Renal pelvis (tissue), 4 donors: ENCODE results near the gene PALLD. TPM values are rescaled to one million over a fixed set of nuclear protein-coding genes. Genes with fewer than 3 reads are reported as not detected.
"Not testable (repeated sequence)": the region's sequence is repeated elsewhere in the genome, so short reads cannot be mapped to it uniquely, and the experiment has no call there.

Experiments used
- DNase-seq: peaks from one replicate; pipeline ENCODE4 v3.0.0-alpha.2; 2013
- polyA plus RNA-seq, 3 donors: library from polyadenylated mRNA; unstranded; fragments of 120-200 nt; gene quantifications; one replicate each; pipeline ENCODE4 v1.2.1, GENCODE V29; 2013; ENCODE audit not compliant: insufficient read length in 3 of 3

The PALLD gene
- polyA plus RNA-seq, 3 donors: 173 to 183 (median 177) TPM

- DNase-seq: no peak
Measured at GRCh38 chr4:168725930-168726329, 229.1 kb downstream of the PALLD start.

DNA sequence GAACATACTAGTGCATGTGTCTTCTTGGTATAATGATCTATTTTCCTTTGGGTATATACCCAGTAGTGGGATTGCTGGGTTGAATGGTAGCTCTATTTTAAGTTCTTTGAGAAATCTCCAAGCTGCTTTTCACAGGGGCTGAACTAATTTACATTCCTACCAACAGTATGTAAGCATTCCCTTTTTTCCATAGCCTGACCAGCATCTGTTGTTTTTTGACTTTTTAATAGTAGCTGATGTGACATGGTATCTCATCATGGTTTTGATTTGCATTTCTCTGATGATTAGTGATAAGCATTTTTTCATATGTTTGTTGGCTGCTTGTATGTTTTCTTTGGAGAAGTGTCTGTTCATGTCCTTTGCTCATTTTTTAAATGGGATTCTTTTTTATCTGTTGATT is 230.3 kb downstream of the PALLD start:
- not testable (repeated sequence) for DNase-seq

- DNase-seq: no peak
Measured at GRCh38 chr4:168731006-168731636, 234.3 kb downstream of the PALLD start.

GRCh38 chr4:168731706-168732414 is 235.0 kb downstream of the PALLD start:
- DNase-seq: no peak

DNA sequence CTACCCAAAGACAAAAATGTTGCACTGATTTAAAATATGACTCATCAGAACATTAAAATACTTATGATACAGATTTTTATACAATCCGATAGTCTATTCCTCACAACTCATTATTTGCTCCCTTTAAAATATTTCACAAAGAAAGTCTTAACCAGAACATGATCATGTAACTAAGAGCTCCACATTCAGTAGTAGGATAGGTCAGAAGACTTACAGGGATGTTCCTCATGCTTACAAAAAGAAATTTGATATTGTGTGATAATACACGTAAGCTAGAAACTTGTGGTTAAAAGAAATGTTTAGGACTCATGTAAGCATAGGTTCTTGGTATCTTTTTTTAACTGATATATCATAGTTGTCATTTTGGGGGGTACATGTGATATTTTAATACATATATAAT is 235.9 kb downstream of the PALLD start:
- no peak for DNase-seq

- DNase-seq: no peak
Measured at GRCh38 chr4:168734703-168735678, 238.1 kb downstream of the PALLD start.

- DNase-seq: no peak
Measured at GRCh38 chr4:168735735-168736134, 238.9 kb downstream of the PALLD start.

GRCh38 chr4:168736860-168737805 is 240.3 kb downstream of the PALLD start:
- DNase-seq: no peak

DNA sequence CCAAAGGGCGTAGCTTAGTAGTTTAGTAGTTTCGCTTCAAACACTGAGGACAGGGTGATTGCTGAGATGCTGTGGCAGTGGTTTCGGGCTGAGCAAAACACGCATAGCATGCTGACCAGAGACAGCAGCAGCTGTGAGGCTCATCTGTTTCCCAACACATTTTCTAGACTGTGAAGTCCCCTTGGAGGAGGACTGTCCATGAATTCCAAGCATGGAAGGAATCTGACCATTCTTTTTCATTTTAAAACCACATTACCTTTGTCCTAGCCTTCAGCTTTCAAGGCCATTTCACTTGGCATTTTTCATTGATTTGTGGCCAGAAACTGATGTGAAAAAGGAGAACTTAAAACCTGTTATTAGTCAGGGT is 240.9 kb downstream of the PALLD start:
- DNase-seq: no peak

- no peak for DNase-seq
Measured at GRCh38 chr4:168739886-168740285, 243.0 kb downstream of the PALLD start.

- no peak for DNase-seq
Measured at GRCh38 chr4:168740691-168741090, 243.8 kb downstream of the PALLD start.

DNA sequence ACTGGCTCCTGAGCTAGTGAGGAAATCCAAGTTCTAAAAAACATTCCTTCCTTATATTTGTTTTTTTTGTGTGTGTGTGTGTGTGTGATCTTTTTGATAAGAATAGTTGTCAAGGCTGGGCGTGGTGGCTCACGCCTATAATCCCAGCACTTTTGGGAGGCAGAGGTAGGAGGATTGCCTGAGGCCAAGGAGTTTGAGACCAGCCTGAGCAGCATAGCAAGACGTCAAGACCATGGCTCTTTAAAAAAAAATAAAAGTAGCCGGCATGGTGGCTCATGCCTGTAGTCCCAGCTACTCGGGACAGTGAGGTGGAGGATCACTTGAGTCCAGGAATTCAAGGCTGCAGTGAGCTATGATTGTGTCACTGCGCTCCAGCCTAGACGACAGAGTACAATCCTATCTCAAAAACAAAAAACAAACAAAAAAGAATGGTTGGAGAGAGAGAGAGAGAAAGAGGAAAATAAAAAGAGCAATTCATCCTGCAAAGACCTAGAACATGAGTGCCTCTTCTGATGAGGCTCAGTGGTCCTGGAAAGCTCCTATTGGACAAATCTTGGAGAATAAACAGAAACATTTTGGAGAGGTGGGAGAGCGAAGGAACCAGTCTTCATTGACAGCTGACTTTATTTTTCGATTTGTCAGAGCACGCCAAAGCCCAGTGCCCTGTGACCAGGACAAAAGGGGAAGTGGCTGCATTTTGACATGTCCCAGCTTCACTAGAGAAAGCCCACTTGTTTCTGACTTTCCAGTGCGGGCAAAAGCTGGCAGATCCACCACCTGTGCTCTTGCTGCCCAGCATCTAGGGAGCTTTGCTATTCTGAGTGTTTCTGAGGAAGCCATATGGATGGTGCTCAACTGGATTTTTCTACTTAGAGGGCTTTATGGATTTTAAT is 244.7 kb downstream of the PALLD start:
- DNase-seq: no peak

DNA sequence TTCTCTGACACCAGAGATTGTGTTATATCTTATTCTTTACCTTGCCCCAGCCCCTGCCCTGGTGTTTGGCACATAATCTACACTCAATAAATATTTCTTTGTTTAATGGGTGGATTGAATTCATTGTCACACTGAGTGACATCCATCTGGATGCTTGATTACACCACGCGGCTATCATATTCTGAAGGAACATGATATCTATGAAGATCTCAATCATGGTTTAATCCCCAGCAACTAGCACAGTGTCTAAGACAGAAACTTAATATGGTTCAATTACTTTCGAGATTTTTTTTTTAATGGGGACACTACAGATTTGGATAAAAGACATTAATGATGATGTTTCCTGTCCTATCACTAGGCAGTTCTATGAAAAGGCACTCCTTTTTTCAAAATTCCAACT is 246.3 kb downstream of the PALLD start:
- no peak for DNase-seq

- no peak for DNase-seq
Measured at GRCh38 chr4:168743601-168744000, 246.7 kb downstream of the PALLD start.

DNA sequence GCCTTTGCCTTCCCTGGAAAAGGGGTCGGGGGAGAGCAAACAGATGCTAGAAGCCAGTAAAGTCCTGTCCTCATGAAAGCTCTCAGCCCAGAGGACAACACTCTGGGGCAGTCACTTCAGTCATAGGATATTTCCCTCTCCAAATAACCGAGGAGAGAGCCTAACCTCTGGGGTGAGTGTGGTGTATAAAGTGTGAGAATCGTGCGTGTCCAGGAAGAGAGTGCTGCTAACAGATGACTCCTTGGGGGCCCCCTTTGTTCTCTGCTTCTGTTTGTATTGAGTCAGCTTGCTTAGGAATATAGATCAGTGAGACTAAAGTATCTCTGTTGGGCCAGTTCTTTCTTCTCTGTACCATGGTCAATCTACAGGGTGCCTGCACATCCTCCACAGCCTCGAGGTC is 247.2 kb downstream of the PALLD start:
- no peak for DNase-seq

DNA sequence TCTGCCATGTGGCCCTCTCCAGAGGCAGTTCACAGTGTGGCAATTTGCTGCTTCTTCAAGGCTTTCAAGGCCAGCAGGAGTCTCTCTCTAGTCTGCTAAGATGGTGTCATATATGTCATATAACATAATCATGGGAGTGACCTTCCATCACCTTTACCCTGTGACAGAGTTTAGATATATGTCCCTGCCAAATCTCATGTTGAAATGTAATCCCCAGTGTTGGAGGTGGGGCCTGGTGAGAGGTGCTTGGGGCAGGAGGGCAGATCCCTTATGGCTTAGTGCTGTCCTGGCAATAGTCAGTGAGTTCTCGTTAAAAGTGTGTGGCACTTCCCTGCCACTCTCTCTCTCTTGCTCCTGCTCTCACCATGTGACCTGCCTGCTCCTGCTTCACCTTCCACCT is 252.0 kb downstream of the PALLD start:
- no peak for DNase-seq

DNA sequence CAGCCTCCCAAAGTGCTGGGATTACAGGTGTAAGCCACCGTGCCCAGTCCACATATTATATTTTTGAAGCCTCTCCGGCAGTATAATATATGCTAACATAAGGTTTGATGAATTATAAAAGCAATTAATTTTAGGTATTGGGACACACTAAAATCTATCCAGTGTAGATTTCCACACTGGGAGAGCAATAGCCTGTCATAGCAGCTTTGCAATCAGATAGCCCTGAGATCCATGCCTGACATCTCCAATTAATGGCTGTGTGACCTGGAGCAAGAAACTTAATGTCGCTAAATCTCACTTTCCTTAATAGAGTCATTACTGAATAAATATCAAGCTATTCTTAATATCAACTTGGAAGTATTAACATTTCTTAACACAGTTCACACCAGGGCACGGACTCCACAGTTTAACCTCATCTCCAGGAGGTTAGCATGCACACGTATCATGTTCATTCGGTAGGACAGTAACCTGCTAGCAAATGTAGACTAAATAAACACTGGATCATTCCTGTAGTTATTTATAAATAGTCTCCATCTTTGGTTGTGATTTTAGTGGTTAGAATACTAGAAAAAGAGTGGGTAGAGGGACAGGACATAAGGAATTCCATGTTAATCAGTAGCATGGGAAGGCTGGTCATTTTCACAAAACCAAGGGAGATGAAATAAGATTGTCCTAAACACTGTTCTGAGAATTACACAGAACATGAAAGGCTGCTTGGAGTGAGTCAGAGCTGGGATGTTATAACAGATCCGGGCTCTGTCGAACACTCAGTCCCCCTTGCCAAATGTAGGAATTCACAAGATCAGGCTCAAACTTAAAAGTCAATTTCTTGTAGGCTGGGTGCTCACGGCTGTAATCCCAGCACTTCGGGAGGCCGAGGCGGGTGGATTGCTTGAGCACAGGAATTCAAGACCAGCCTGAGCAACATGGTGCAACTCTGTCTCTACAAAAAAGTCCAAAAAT is 254.7 kb downstream of the PALLD start:
- DNase-seq: no peak

DNA sequence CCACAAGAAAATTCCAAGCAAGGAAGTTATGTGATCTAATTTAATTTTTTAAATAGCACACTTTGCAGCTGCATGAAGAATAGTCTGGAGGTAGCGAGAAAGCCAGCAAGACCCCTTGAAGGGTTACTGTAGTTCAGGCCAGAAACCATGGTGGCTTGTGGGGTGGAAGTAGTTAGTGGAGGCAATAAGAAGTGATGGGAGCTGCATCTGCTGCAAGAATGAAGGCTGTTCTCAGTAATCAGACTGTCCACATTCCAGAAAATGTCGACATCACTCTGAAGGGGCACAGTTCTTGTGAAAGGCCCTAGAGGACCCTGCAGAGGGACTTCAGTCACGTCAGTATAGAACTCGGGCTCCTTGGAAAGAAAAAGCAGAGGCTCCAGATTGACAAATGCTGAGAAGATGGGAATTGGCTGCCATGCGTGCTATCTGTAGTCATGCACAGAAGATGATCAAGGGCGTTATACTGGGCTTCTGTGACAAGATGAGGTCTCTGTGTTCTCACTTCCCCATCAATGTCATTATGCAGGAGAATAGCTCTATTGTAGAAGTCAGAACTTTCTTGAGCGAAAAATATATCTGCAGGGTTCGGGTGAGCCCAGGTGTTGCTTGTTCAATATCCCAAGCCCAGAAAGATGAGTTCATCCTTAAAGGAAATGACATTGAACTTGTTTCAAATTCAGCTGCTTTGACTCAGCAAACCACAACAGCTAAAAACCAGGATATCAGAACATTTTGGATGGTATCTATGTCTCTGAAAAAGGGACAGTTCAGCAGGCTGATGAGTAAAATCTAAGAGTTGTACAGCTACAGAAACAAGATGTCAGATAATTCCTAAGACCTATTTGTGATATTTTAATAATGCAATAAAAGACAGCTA is 259.0 kb downstream of the PALLD start:
- DNase-seq: no peak
